Ovary (tissue), 3 donors: Measurements from ENCODE around the gene TACO1.

ENCODE experiments used
- CTCF ChIP-seq, 3 donors: fragments of 450-650 bp in 2 of 3; fragments of 200-600 bp in 1 of 3; IDR thresholded peaks; one replicate each; pipeline versions ENCODE4 v1.5.1 to v1.8.0; 2016 to 2022; ENCODE audit warnings: antibody characterized with exemption in 3 of 3, mild to moderate bottlenecking in 1 of 3
- EP300 ChIP-seq: sonication (generic); formaldehyde crosslinking; IDR thresholded peaks from one replicate; pipeline ENCODE4 v1.6.1; 2017; ENCODE audit warnings: antibody characterized with exemption
- POLR2A ChIP-seq: fragments of 450-650 bp; IDR thresholded peaks from one replicate; pipeline ENCODE4 v1.6.1; 2017; ENCODE audit warnings: antibody characterized with exemption, mild to moderate bottlenecking, moderate library complexity
- donor health status: DM: no; HTN: no; CAD: no.

- TF ChIP-seq CTCF (IDR thresholded peaks at IDR 0.05) = no peak
- no peak for TF ChIP-seq POLR2A
- no peak for TF ChIP-seq EP300
These were observed 11.9 kb upstream of the TACO1 start for GRCh38 chr17:63588797-63589196.
